Measurements from ENCODE around the gene H3-3A. TPM values are rescaled to one million over a fixed set of nuclear protein-coding genes. Genes with fewer than 3 reads are reported as not detected.

Gene H3-3A
- total and polyA plus RNA-seq, 4 donors: 76.6 to 338 (median 189) TPM

- no peak overlapping the region for H3K27ac ChIP-seq (ENCODE audit: low read depth in 1 of 2, low read length in 2 of 2)
- H3K36me3 ChIP-seq (ENCODE audit: control insufficient read depth in 4 of 4, insufficient read depth in 3 of 4, low read depth in 1 of 4, low read length in 3 of 4): peaks cover 0 to 2% (median 1%) of the 10 kb centered on the region in 4 donors
- WGBS: 83% methylated on average over 6 of the region's 6 CpGs
- H3K27me3 ChIP-seq (ENCODE audit: control insufficient read depth in 4 of 4, insufficient read depth in 4 of 4, low read length in 3 of 4): no peaks in the 10 kb centered on the region
- H3K9me3 ChIP-seq (ENCODE audit: control insufficient read depth in 4 of 4, low read length in 3 of 4): no peaks in the 10 kb centered on the region
- H3K4me1 ChIP-seq (ENCODE audit: control insufficient read depth in 4 of 4, insufficient read depth in 4 of 4, low read length in 3 of 4): no peaks in the 10 kb centered on the region
- no peak overlapping the region for H3K4me3 ChIP-seq (ENCODE audit: low read depth in 1 of 3, low read length in 3 of 3)
- H3K9ac ChIP-seq (ENCODE audit: low read depth in 1 of 2, low read length in 2 of 2): no peak overlapping the region
- TF ChIP-seq HNF4A (conservative IDR thresholded peaks at IDR 0.05) (peak in 1 of 2 donors; percentile 12), HNF4G (IDR thresholded peaks at IDR 0.05) (no peak)
- DNase-seq (ENCODE audit: low spot score): no peak
Measured at GRCh38 chr1:226046240-226046639, 16.3 kb upstream of the H3-3A start.

GRCh38 chr1:226047495-226047894, 15.0 kb upstream of the H3-3A start:
- no peak for DNase-seq (ENCODE audit: low spot score)
- 23% methylated on average over 1 of the region's 1 CpG for WGBS
- H3K36me3 ChIP-seq (ENCODE audit: control insufficient read depth in 4 of 4, insufficient read depth in 3 of 4, low read depth in 1 of 4, low read length in 3 of 4): peaks cover 0 to 2% (median 1%) of the 10 kb centered on the region in 4 donors
- H3K4me3 ChIP-seq (ENCODE audit: low read depth in 1 of 3, low read length in 3 of 3): no peak overlapping the region
- TF ChIP-seq FOXA2 (IDR thresholded peaks at IDR 0.05) (no peak), ATF3 (IDR thresholded peaks at IDR 0.05) (no peak), HNF4G (IDR thresholded peaks at IDR 0.05) (no peak), YY1 (IDR thresholded peaks at IDR 0.05) (no peak)
- no peak overlapping the region for H3K9ac ChIP-seq (ENCODE audit: low read depth in 1 of 2, low read length in 2 of 2)
- no peak overlapping the region for H3K27ac ChIP-seq (ENCODE audit: low read depth in 1 of 2, low read length in 2 of 2)
- H3K27me3 ChIP-seq (ENCODE audit: control insufficient read depth in 4 of 4, insufficient read depth in 4 of 4, low read length in 3 of 4): no peaks in the 10 kb centered on the region
- no peaks in the 10 kb centered on the region for H3K4me1 ChIP-seq (ENCODE audit: control insufficient read depth in 4 of 4, insufficient read depth in 4 of 4, low read length in 3 of 4)
- no peaks in the 10 kb centered on the region for H3K9me3 ChIP-seq (ENCODE audit: control insufficient read depth in 4 of 4, low read length in 3 of 4)

GRCh38 chr1:226048886-226049285, 13.6 kb upstream of the H3-3A start:
- H3K27me3 ChIP-seq (ENCODE audit: control insufficient read depth in 4 of 4, insufficient read depth in 4 of 4, low read length in 3 of 4): no peaks in the 10 kb centered on the region
- no peak overlapping the region for H3K4me3 ChIP-seq (ENCODE audit: low read depth in 1 of 3, low read length in 3 of 3)
- H3K36me3 ChIP-seq (ENCODE audit: control insufficient read depth in 4 of 4, insufficient read depth in 3 of 4, low read depth in 1 of 4, low read length in 3 of 4): peaks cover 0 to 2% (median 1%) of the 10 kb centered on the region in 4 donors
- H3K9me3 ChIP-seq (ENCODE audit: control insufficient read depth in 4 of 4, low read length in 3 of 4): no peaks in the 10 kb centered on the region
- TF ChIP-seq RAD21 (IDR thresholded peaks at IDR 0.05) (no peak), SP1 (IDR thresholded peaks at IDR 0.05) (no peak), YY1 (IDR thresholded peaks at IDR 0.05) (no peak), TAF1 (conservative IDR thresholded peaks at IDR 0.05) (no peak), GABPA (IDR thresholded peaks at IDR 0.05 in 1 of 2, conservative IDR thresholded peaks at IDR 0.05 in 1 of 2) (no peak), HNF4A (conservative IDR thresholded peaks at IDR 0.05) (no peak)
- WGBS: 86% methylated on average over 1 of the region's 1 CpG
- no peaks in the 10 kb centered on the region for H3K4me1 ChIP-seq (ENCODE audit: control insufficient read depth in 4 of 4, insufficient read depth in 4 of 4, low read length in 3 of 4)
- H3K9ac ChIP-seq (ENCODE audit: low read depth in 1 of 2, low read length in 2 of 2): no peak overlapping the region
- H3K27ac ChIP-seq (ENCODE audit: low read depth in 1 of 2, low read length in 2 of 2): no peak overlapping the region
- DNase-seq (ENCODE audit: low spot score): no peak

- TF ChIP-seq RXRA (IDR thresholded peaks at IDR 0.05): no peak
- no peak for TF ChIP-seq FOXA2 (IDR thresholded peaks at IDR 0.05)
- TF ChIP-seq HNF4A (conservative IDR thresholded peaks at IDR 0.05): no peak
- no peak for TF ChIP-seq ATF3 (IDR thresholded peaks at IDR 0.05)
- TF ChIP-seq ZBTB33 (IDR thresholded peaks at IDR 0.05): no peak
- TF ChIP-seq EGR1 (IDR thresholded peaks at IDR 0.05; ENCODE audit: low read depth in 2 of 2): no peak
- no peak for TF ChIP-seq GABPA (IDR thresholded peaks at IDR 0.05 in 1 of 2, conservative IDR thresholded peaks at IDR 0.05 in 1 of 2)
- no peak for TF ChIP-seq RAD21 (IDR thresholded peaks at IDR 0.05)
- TF ChIP-seq CTCF (IDR thresholded peaks at IDR 0.05; ENCODE audit: low read depth, low read length, missing input control): no peak
- TF ChIP-seq TAF1 (conservative IDR thresholded peaks at IDR 0.05): no peak
- no peak for TF ChIP-seq SP1 (IDR thresholded peaks at IDR 0.05)
- no peak for TF ChIP-seq NR2F2 (IDR thresholded peaks at IDR 0.05)
- no peak for TF ChIP-seq YY1 (IDR thresholded peaks at IDR 0.05)
- no peak for TF ChIP-seq HNF4G (IDR thresholded peaks at IDR 0.05)
- TF ChIP-seq JUND (IDR thresholded peaks at IDR 0.05): no peak
- TF ChIP-seq FOXA1 (IDR thresholded peaks at IDR 0.05): no peak
- 97% methylated on average over 4 of the region's 4 CpGs for WGBS
- no peaks in the 10 kb centered on the region for H3K4me1 ChIP-seq (ENCODE audit: control insufficient read depth in 4 of 4, insufficient read depth in 4 of 4, low read length in 3 of 4)
- peaks cover 0 to 7% (median under 1%) of the 10 kb centered on the region in 4 donors for H3K36me3 ChIP-seq (ENCODE audit: control insufficient read depth in 4 of 4, insufficient read depth in 3 of 4, low read depth in 1 of 4, low read length in 3 of 4)
- H3K9ac ChIP-seq (ENCODE audit: low read depth in 1 of 2, low read length in 2 of 2): no peak overlapping the region
- no peak overlapping the region for H3K4me3 ChIP-seq (ENCODE audit: low read depth in 1 of 3, low read length in 3 of 3)
- no peak overlapping the region for H3K27ac ChIP-seq (ENCODE audit: low read depth in 1 of 2, low read length in 2 of 2)
- H3K27me3 ChIP-seq (ENCODE audit: control insufficient read depth in 4 of 4, insufficient read depth in 4 of 4, low read length in 3 of 4): no peaks in the 10 kb centered on the region
- H3K9me3 ChIP-seq (ENCODE audit: control insufficient read depth in 4 of 4, low read length in 3 of 4): no peaks in the 10 kb centered on the region
- no peak for DNase-seq (ENCODE audit: low spot score)
Measured at GRCh38 chr1:226050133-226050532, 12.4 kb upstream of the H3-3A start.

Data from liver (tissue), 9 donors.